Right lobe of liver (tissue), 6 donors: ENCODE measurements around the gene CCDC60. TPM values are rescaled to one million over a fixed set of nuclear protein-coding genes. Genes with fewer than 3 reads are reported as not detected.

Experiments used
- ATAC-seq, 4 donors: fragments of 200-7000 bp; cut with Tn5 transposase; one replicate each; pipeline ENCODE4 v1.9.1; 2020; ENCODE audit warnings: mild to moderate bottlenecking in 4 of 4, moderate library complexity in 4 of 4
- DNase-seq, 3 donors: peaks; one replicate each; pipeline ENCODE4 v3.0.0-alpha.2; 2020
- H3K27ac ChIP-seq, 3 donors: fragments of 200-600 bp; one replicate each; pipeline ENCODE4 v1.8.0; 2022
- H3K27me3 ChIP-seq, 2 donors: fragments of 200-600 bp; one replicate each; pipeline ENCODE4 v1.8.0; 2022
- H3K36me3 ChIP-seq, 4 donors: fragments of 200-600 bp; sonication (generic) in 1 of 4; one replicate each; pipeline versions ENCODE4 v1.5.1 to v1.8.0; 2017 to 2022; ENCODE audit warnings: control low read depth in 1 of 4
- H3K4me1 ChIP-seq, 4 donors: fragments of 200-600 bp; sonication (generic) in 1 of 4; one replicate each; pipeline versions ENCODE4 v1.5.1 to v1.8.0; 2017 to 2022; ENCODE audit warnings: control low read depth in 1 of 4
- H3K4me3 ChIP-seq, 3 donors: fragments of 200-600 bp; one replicate each; pipeline ENCODE4 v1.8.0; 2022
- H3K9me3 ChIP-seq, 4 donors: fragments of 200-600 bp; sonication (generic) in 1 of 4; one replicate each; pipeline versions ENCODE4 v1.5.1 to v1.8.0; 2017 to 2022; ENCODE audit warnings: control low read depth in 1 of 4
- CTCF ChIP-seq, 4 donors: fragments of 200-600 bp in 3 of 4; fragments of 450-650 bp in 1 of 4; IDR thresholded peaks; one replicate each; pipeline versions ENCODE4 v1.5.1 to v1.8.0; 2016 to 2022; ENCODE audit warnings: antibody characterized with exemption in 4 of 4, mild to moderate bottlenecking in 2 of 4
- POLR2A ChIP-seq: fragments of 450-650 bp; IDR thresholded peaks from one replicate; pipeline ENCODE4 v1.6.1; 2017; ENCODE audit warnings: antibody characterized with exemption, mild to moderate bottlenecking
- whole genome bisulfite sequencing: methylation state at CpG from one replicate; pipeline ENCODE4 v1.1.6; 2018; ENCODE audit warnings: low coverage, low lambda C conversion rate; ENCODE audit not compliant: insufficient coverage; ENCODE audit errors: missing lambda C conversion rate; 5-methylcytosine and 5-hydroxymethylcytosine counted together
- intact Hi-C, 2 donors: fragments of 100-400 bp; cut with DNase I; formaldehyde crosslinking; loops; one replicate each; pipeline versions ENCODE4 v1.11.2 to v1.14.1; 2022
- total RNA-seq, 6 experiments: library from RNA; depleted of rRNA in 2 of 6; stranded (reverse); fragments of >200 nt in 2 of 6; fragmentation: NEBNext Ultra II Directional in 3 of 6; extraction: Animal tissue kit (Norgen Biotek cat#: 25700) in 3 of 6; gene quantifications; one replicate each; pipeline versions ENCODE4 v1.1.0 to v1.2.4, GENCODE V29; 2016 to 2023
- donor health status: DM: no; HTN: yes; CAD: no.
- donor health status: DM: no; HTN: no; CAD: no.
- donor health status: DM: no; HTN: no; CAD: no.
- donor health status: DM: no; HTN: yes; CAD: no.
- donor health status: DM: no; HTN: yes; CAD: no.

Gene CCDC60
- total RNA-seq, 6 experiments from 2014 or later = not detected

- H3K36me3 ChIP-seq = no peaks in the 10 kb centered on the region
- H3K27me3 ChIP-seq = no peaks in the 10 kb centered on the region
- no peak overlapping the region for H3K27ac ChIP-seq
- intact Hi-C loops = no loop called here
- H3K4me3 ChIP-seq = no peak overlapping the region
- 58% methylated on average over 15 of the region's 19 CpGs for WGBS
- no peaks in the 10 kb centered on the region for H3K4me1 ChIP-seq
- H3K9me3 ChIP-seq = no peaks in the 10 kb centered on the region
- DNase-seq (no peak), ATAC-seq (no peak)
- no peak for TF ChIP-seq POLR2A
- TF ChIP-seq CTCF (IDR thresholded peaks at IDR 0.05) = no peak
Measured at GRCh38 chr12:119308708-119309456, 25.6 kb upstream of the CCDC60 start.

- TF ChIP-seq CTCF (IDR thresholded peaks at IDR 0.05) (no peak), POLR2A (no peak)
- DNase-seq (no peak), ATAC-seq (no peak)
- H3K27ac ChIP-seq = no peak overlapping the region
- H3K4me1 ChIP-seq = no peaks in the 10 kb centered on the region
- no peaks in the 10 kb centered on the region for H3K9me3 ChIP-seq
- H3K27me3 ChIP-seq = no peaks in the 10 kb centered on the region
- H3K4me3 ChIP-seq = no peak overlapping the region
- WGBS = 38% methylated on average over 4 of the region's 4 CpGs
- H3K36me3 ChIP-seq = no peaks in the 10 kb centered on the region
- intact Hi-C loops = no loop called here
Measured at GRCh38 chr12:119311878-119312277, 22.7 kb upstream of the CCDC60 start.

GRCh38 chr12:119312904-119313303 lies 21.6 kb upstream of the CCDC60 start:
- no peaks in the 10 kb centered on the region for H3K4me1 ChIP-seq
- intact Hi-C loops = no loop called here
- 6% methylated on average over 1 of the region's 1 CpG for WGBS
- no peaks in the 10 kb centered on the region for H3K27me3 ChIP-seq
- no peak overlapping the region for H3K4me3 ChIP-seq
- no peak overlapping the region for H3K27ac ChIP-seq
- no peak for ATAC-seq
- no peak for TF ChIP-seq CTCF (IDR thresholded peaks at IDR 0.05)
- H3K9me3 ChIP-seq = no peaks in the 10 kb centered on the region
- H3K36me3 ChIP-seq = no peaks in the 10 kb centered on the region
- no peak for DNase-seq

- 83% methylated on average over 4 of the region's 5 CpGs for WGBS
- TF ChIP-seq POLR2A = no peak
- no peak for TF ChIP-seq CTCF (IDR thresholded peaks at IDR 0.05)
Measured at GRCh38 chr12:119314290-119314689, 20.2 kb upstream of the CCDC60 start.

More at GRCh38 chr12:119314290-119314689, 20.2 kb upstream of the CCDC60 start:
- no peak for ATAC-seq
- Histone ChIP-seq H3K4me1 (no peaks in the 10 kb centered on the region), H3K4me3 (no peak overlapping the region), H3K36me3 (no peaks in the 10 kb centered on the region), H3K27me3 (no peaks in the 10 kb centered on the region), H3K27ac (no peak overlapping the region), H3K9me3 (no peaks in the 10 kb centered on the region)
- intact Hi-C loops = no loop called here
- no peak for DNase-seq
